ENCODE results near the gene PALLD.

GRCh38 chr4:168608771-168609170 lies 111.9 kb downstream of the PALLD start:
- no peak for TF ChIP-seq CTCF (IDR thresholded peaks at IDR 0.05)
- TF ChIP-seq POLR2A (IDR thresholded peaks at IDR 0.05) = no peak
